Measurements from ENCODE around the gene OR7G1.
"Not testable (repeated sequence)": the region's sequence is repeated elsewhere in the genome, so short reads cannot be mapped to it uniquely, and the experiment has no call there.

The OR7G1 gene

GRCh38 chr19:9075064-9075949 lies 40.3 kb downstream of the OR7G1 start:
- no peak for DNase-seq

- DNase-seq: no peak
Observed at GRCh38 chr19:9073806-9074205, 41.8 kb downstream of the OR7G1 start.

DNA sequence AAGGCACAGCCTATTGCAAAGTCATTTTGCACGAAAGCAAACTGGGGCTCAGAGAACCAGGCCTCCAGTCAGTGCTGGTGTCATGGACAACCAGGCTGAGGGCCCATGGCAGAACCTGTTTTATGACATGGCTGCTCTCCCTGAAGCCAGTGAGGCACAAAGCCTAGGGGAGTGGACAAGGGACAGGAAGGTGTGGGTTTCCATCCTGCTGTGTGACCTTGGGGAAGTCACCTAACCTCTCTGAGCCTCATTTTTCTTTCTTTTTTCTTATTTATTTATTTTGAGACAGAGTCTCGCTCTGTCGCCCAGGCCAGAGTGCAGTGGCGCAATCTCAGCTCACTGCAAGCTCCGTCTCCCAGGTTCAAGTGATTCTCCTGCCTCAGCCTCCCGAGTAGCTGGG lies 43.8 kb downstream of the OR7G1 start:
- not testable (repeated sequence) for DNase-seq

DNA sequence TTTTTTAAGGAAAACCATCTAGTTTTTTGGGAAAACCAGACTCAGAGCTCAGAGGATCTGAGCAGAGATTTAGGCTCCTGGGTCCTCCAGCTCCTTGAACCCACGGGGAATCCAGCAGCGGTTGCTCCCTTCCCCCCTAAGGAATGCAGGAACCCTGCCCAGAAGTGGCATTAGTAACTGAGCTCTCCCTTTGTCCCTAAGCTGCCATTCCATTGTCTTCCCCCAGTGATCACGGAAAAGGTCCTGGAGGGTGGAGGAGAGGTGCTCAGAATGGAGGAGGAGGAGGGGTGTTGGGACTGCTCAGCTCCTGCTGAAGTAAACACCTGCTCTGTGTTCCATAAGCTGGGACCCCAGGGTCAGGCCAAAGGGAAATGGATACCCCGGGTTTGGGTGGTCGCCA lies 45.5 kb downstream of the OR7G1 start:
- DNase-seq: no peak

- DNase-seq: no peak
Observed at GRCh38 chr19:9065457-9066014, 50.0 kb downstream of the OR7G1 start.

Data from central memory CD4-positive, alpha-beta T cell (primary cell).